GM23338 (cell line): ENCODE data around the gene SREBF2. TPM values are rescaled to one million over a fixed set of nuclear protein-coding genes. Genes with fewer than 3 reads are reported as not detected.
A peak's percentile ranks its signal among the peaks of the same experiment; 100 is the strongest.

Experiments used
- ATAC-seq: fragments of 200-7000 bp; cut with Tn5 transposase; 3 replicates; pipeline ENCODE4 v1.9.1; 2020
- DNase-seq: peaks from one replicate; pipeline ENCODE4 v3.0.0-alpha.2; 2015; ENCODE audit warnings: low spot score
- H2AFZ ChIP-seq: fragments of 200-600 bp; sonication (generic); 2 replicates; pipeline ENCODE4 v1.8.0; 2016; ENCODE audit warnings: antibody characterized with exemption, mild to moderate bottlenecking, moderate library complexity
- H3F3A ChIP-seq: fragments of 200-600 bp; sonication (generic); replicated peaks from 2 replicates; pipeline ENCODE4 v1.8.0; 2017; ENCODE audit warnings: antibody characterized with exemption, mixed run types, low read depth
- H3K27ac ChIP-seq: fragments of 200-600 bp; sonication (generic); 2 replicates; pipeline ENCODE4 v1.6.1; 2016; ENCODE audit warnings: low read depth
- H3K27me3 ChIP-seq: fragments of 200-600 bp; sonication (generic); 2 replicates; pipeline ENCODE4 v1.8.0; 2016; ENCODE audit warnings: mild to moderate bottlenecking, mixed run types, moderate library complexity; ENCODE audit not compliant: insufficient read depth
- H3K36me3 ChIP-seq: fragments of 200-600 bp; sonication (generic); 2 replicates; pipeline ENCODE4 v1.8.0; 2016; ENCODE audit warnings: mild to moderate bottlenecking; ENCODE audit not compliant: insufficient read depth
- H3K4me1 ChIP-seq: fragments of 200-600 bp; sonication (generic); 2 replicates; pipeline ENCODE4 v1.8.0; 2016; ENCODE audit warnings: mild to moderate bottlenecking, moderate library complexity; ENCODE audit not compliant: insufficient read depth
- H3K4me2 ChIP-seq: fragments of 200-600 bp; sonication (generic); 2 replicates; pipeline ENCODE4 v1.7.1; 2017; ENCODE audit warnings: mixed run types
- H3K4me3 ChIP-seq: fragments of 200-600 bp; sonication (generic); 2 replicates; pipeline ENCODE4 v1.6.1; 2016; ENCODE audit warnings: mixed run types
- H3K79me2 ChIP-seq: fragments of 200-600 bp; sonication (generic); replicated peaks from 2 replicates; pipeline ENCODE4 v1.8.0; 2017; ENCODE audit warnings: mild to moderate bottlenecking; ENCODE audit not compliant: insufficient read depth
- H3K9me2 ChIP-seq: fragments of 200-600 bp; sonication (generic); 2 replicates; pipeline ENCODE4 v1.8.0; 2017; ENCODE audit not compliant: insufficient read depth
- H4K20me1 ChIP-seq: fragments of 200-600 bp; sonication (generic); replicated peaks from 2 replicates; pipeline ENCODE4 v1.8.0; 2017; ENCODE audit warnings: mild to moderate bottlenecking; ENCODE audit not compliant: insufficient read depth
- H3K27ac Mint-ChIP-seq: 2 replicates; pipeline ENCODE4 v1.8.0; 2020; ENCODE audit warnings: inconsistent platforms, mild to moderate bottlenecking, moderate library complexity, mixed read lengths
- H3K27me3 Mint-ChIP-seq: 3 replicates; pipeline ENCODE4 v1.8.0; 2022; ENCODE audit warnings: low read depth, mild to moderate bottlenecking, moderate library complexity, mixed read lengths, inconsistent platforms; ENCODE audit not compliant: insufficient read depth, poor library complexity
- H3K36me3 Mint-ChIP-seq: 3 replicates; pipeline ENCODE4 v1.8.0; 2021; ENCODE audit warnings: low read depth, mild to moderate bottlenecking, inconsistent platforms, moderate library complexity, mixed read lengths
- H3K4me1 Mint-ChIP-seq: 3 replicates; pipeline ENCODE4 v1.8.0; 2020; ENCODE audit warnings: mild to moderate bottlenecking, inconsistent platforms, mixed read lengths
- H3K4me3 Mint-ChIP-seq: 3 replicates; pipeline ENCODE4 v1.8.0; 2021; ENCODE audit warnings: moderate library complexity, mild to moderate bottlenecking, inconsistent platforms, mixed read lengths
- H3K9me3 Mint-ChIP-seq: 3 replicates; pipeline ENCODE4 v1.8.0; 2020; ENCODE audit warnings: moderate library complexity, mild to moderate bottlenecking, inconsistent platforms, mixed read lengths
- EZH2 ChIP-seq: fragments of 200-600 bp; sonication (generic); IDR thresholded peaks from one replicate; pipeline ENCODE4 v1.8.0; 2017; ENCODE audit warnings: antibody characterized with exemption, mild to moderate bottlenecking, low read depth; ENCODE audit not compliant: unreplicated experiment
- NANOG ChIP-seq: IDR thresholded peaks from 2 replicates; pipeline ENCODE4 v1.6.1; 2016; ENCODE audit warnings: antibody characterized with exemption, borderline replicate concordance
- POLR2AphosphoS5 ChIP-seq: IDR thresholded peaks from 2 replicates; pipeline ENCODE4 v1.6.1; 2016; ENCODE audit warnings: antibody characterized with exemption, low read depth
- ZNF331 ChIP-seq: fragments of 250-450 bp; sonication (Bioruptor Pico); IDR thresholded peaks from 2 replicates; pipeline ENCODE4 v1.5.0; 2020; ENCODE audit warnings: low read depth, mild to moderate bottlenecking, moderate library complexity
- polyA plus RNA-seq: library from polyadenylated mRNA; unstranded; fragments of >200 nt; fragmentation: Nextera tagmentation; extraction: Ambion mirVana; gene quantifications from 2 replicates; pipeline ENCODE4 v1.2.1, GENCODE V29; 2016
- total RNA-seq: library from RNA; depleted of rRNA; stranded (reverse); fragments of >200 nt; shearing (Covaris generic); gene quantifications from 2 replicates; pipeline ENCODE4 v1.2.3, GENCODE V29; 2014
- TF ChIP-seq, protein P1 (sequence below): IDR thresholded peaks from one replicate; pipeline ENCODE4 v1.6.1; 2018; ENCODE audit warnings: antibody characterized with exemption; ENCODE audit not compliant: unreplicated experiment
- TF ChIP-seq, protein P2 (sequence below), 2 experiments: fragments of 200-600 bp in 1 of 2; sonication (generic) in 1 of 2; conservative IDR thresholded peaks; 2 replicates each; pipeline versions ENCODE4 v1.5.1 to v1.6.1; 2016 to 2017; ENCODE audit warnings: antibody characterized with exemption in 2 of 2, low read depth in 2 of 2, mild to moderate bottlenecking in 2 of 2, moderate library complexity in 1 of 2
- TF ChIP-seq, protein P3 (sequence below): IDR thresholded peaks from 2 replicates; pipeline ENCODE4 v1.6.1; 2016; ENCODE audit warnings: antibody characterized with exemption

Gene SREBF2
- total and polyA plus RNA-seq, 2 experiments from 2014 or later, result 48.7 to 163 TPM

DNA sequence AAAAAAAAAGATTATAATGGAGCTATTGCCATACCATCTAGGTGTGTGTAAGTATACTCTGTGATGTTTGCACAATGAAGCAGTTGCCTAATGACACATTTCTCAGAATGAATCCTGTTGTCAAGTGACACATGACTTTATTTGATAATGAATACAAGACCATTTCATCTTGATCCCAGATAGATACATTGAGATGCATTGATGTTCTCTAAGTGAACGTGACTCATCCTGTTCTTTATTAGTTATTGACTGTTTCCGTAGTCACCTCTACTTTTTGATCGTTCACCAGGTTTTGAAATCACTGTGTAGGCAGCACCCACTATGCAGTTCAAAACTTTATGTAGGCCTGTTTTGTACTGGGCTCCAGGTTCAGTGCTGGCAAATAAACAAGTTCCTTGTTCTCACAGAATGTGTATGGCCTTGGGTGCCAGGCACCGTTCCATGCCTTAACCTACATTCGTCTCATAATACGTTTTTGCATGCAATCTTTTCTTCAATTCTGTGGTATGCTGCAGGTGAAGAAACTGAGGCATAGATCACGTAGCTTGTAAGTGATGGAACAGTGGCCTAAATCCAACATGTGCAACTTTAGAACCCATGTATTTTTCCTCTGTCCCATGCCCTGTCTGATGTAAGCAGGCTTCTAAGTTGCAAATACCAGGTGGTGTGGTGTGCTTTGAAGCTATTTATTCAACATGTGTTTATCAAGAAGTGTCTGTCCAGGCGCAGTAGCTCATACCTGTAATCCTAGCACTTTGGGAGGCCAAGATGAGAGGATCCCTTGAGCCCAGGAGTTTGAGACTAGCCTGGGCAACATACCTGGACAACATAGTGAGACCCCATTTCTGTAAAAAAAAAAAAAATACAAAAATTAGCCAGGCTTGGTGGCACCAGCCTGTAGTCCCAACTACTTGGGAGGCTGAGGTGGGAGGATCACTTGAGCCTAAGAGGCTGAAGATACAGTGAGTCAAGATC is 10.4 kb downstream of the SREBF2 start (continued):
- TF ChIP-seq, protein P1, sequence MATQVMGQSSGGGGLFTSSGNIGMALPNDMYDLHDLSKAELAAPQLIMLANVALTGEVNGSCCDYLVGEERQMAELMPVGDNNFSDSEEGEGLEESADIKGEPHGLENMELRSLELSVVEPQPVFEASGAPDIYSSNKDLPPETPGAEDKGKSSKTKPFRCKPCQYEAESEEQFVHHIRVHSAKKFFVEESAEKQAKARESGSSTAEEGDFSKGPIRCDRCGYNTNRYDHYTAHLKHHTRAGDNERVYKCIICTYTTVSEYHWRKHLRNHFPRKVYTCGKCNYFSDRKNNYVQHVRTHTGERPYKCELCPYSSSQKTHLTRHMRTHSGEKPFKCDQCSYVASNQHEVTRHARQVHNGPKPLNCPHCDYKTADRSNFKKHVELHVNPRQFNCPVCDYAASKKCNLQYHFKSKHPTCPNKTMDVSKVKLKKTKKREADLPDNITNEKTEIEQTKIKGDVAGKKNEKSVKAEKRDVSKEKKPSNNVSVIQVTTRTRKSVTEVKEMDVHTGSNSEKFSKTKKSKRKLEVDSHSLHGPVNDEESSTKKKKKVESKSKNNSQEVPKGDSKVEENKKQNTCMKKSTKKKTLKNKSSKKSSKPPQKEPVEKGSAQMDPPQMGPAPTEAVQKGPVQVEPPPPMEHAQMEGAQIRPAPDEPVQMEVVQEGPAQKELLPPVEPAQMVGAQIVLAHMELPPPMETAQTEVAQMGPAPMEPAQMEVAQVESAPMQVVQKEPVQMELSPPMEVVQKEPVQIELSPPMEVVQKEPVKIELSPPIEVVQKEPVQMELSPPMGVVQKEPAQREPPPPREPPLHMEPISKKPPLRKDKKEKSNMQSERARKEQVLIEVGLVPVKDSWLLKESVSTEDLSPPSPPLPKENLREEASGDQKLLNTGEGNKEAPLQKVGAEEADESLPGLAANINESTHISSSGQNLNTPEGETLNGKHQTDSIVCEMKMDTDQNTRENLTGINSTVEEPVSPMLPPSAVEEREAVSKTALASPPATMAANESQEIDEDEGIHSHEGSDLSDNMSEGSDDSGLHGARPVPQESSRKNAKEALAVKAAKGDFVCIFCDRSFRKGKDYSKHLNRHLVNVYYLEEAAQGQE, result no peak

DNA sequence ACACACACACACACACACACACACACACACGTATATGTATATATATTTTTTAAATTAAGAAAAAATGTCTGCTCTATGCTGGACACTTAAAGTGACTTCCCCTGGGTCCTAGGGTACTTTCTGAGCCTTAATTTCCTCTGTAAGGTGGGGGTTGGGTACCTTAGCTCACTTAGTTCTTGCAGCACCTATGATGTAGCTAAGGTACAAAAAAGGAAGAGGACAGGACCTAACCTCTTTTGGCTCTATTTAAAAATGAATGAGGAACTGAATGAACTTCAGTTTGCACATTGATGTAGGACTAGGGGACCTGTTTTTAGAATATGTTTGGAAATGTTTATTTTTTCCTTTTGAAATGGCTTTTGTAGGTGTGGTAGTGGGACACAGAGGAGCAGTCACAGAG is 11.1 kb downstream of the SREBF2 start:
- peak overlapping the region; percentile 21; the same call in 1 of the 2 replicates for H3K4me3 ChIP-seq
- peak overlapping the region; percentile 66 for H3K4me2 ChIP-seq
- H3K27ac ChIP-seq, result peak overlapping the region; percentile 77; the same call in 1 of the 2 replicates
- peaks cover 100% of the 10 kb centered on the region for H3K79me2 ChIP-seq
- Mint-ChIP-seq H3K4me1 (peaks cover 51% of the 10 kb centered on the region), H3K4me3 (peak overlapping the region; percentile 21; the same call in 1 of the 3 replicates), H3K27ac (peak overlapping the region; percentile 31), H3K9me3 (no peaks in the 10 kb centered on the region), H3K36me3 (peaks cover 23% of the 10 kb centered on the region), H3K27me3 (peaks cover 12% of the 10 kb centered on the region)
- H3F3A ChIP-seq, result peaks cover 17% of the 10 kb centered on the region
- ATAC-seq (no peak), DNase-seq (no peak)
- H3K4me1 ChIP-seq, result peaks cover 57% of the 10 kb centered on the region
- 0 out of 2 replicates have a peak, but pooled peaks cover 8% of the 10 kb centered on the region for H3K36me3 ChIP-seq
- no peaks in the 10 kb centered on the region for H3K9me2 ChIP-seq
- peaks cover 81% of the 10 kb centered on the region for H4K20me1 ChIP-seq
- H3K27me3 ChIP-seq, result no peaks in the 10 kb centered on the region
- no peak overlapping the region for H2AFZ ChIP-seq
- TF ChIP-seq POLR2AphosphoS5, result no peak
- TF ChIP-seq, protein P1, result no peak
- TF ChIP-seq NANOG, result no peak
- TF ChIP-seq ZNF331, result no peak
- TF ChIP-seq, protein P2, sequence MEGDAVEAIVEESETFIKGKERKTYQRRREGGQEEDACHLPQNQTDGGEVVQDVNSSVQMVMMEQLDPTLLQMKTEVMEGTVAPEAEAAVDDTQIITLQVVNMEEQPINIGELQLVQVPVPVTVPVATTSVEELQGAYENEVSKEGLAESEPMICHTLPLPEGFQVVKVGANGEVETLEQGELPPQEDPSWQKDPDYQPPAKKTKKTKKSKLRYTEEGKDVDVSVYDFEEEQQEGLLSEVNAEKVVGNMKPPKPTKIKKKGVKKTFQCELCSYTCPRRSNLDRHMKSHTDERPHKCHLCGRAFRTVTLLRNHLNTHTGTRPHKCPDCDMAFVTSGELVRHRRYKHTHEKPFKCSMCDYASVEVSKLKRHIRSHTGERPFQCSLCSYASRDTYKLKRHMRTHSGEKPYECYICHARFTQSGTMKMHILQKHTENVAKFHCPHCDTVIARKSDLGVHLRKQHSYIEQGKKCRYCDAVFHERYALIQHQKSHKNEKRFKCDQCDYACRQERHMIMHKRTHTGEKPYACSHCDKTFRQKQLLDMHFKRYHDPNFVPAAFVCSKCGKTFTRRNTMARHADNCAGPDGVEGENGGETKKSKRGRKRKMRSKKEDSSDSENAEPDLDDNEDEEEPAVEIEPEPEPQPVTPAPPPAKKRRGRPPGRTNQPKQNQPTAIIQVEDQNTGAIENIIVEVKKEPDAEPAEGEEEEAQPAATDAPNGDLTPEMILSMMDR (conservative IDR thresholded peaks at IDR 0.05; ENCODE audit: low read depth in 2 of 2), result no peak
- TF ChIP-seq, protein P3, sequence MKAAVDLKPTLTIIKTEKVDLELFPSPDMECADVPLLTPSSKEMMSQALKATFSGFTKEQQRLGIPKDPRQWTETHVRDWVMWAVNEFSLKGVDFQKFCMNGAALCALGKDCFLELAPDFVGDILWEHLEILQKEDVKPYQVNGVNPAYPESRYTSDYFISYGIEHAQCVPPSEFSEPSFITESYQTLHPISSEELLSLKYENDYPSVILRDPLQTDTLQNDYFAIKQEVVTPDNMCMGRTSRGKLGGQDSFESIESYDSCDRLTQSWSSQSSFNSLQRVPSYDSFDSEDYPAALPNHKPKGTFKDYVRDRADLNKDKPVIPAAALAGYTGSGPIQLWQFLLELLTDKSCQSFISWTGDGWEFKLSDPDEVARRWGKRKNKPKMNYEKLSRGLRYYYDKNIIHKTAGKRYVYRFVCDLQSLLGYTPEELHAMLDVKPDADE, result no peak
- TF ChIP-seq EZH2, result no peak
